Endometrial microvascular endothelial cells (primary cell): ENCODE data around the gene DUSP19. TPM values are rescaled to one million over a fixed set of nuclear protein-coding genes. Genes with fewer than 3 reads are reported as not detected.

Experiments used
- in situ Hi-C: cut with HindIII; loops from 2 replicates; pipeline ENCODE4 v1.10.0; 2017; ENCODE audit warnings: low sequenced_read_pairs, low pct_unique_long_range_greater_than_20kb; ENCODE audit errors: inconsistent ontology term
- total RNA-seq: library from RNA; depleted of rRNA; stranded (reverse); fragments of >200 nt; gene quantifications from one replicate; pipeline ENCODE4 v1.2.3, GENCODE V29; 2015; ENCODE audit errors: inconsistent ontology term

The DUSP19 gene
- total RNA-seq, 1 donor from 2014 or later = 1.4 TPM

GRCh38 chr2:183123117-183123958 is 44.8 kb downstream of the DUSP19 start:
- in situ Hi-C loops = no loop called here

GRCh38 chr2:183123959-183124221 is 45.3 kb downstream of the DUSP19 start:
- in situ Hi-C loops = no loop called here

DNA sequence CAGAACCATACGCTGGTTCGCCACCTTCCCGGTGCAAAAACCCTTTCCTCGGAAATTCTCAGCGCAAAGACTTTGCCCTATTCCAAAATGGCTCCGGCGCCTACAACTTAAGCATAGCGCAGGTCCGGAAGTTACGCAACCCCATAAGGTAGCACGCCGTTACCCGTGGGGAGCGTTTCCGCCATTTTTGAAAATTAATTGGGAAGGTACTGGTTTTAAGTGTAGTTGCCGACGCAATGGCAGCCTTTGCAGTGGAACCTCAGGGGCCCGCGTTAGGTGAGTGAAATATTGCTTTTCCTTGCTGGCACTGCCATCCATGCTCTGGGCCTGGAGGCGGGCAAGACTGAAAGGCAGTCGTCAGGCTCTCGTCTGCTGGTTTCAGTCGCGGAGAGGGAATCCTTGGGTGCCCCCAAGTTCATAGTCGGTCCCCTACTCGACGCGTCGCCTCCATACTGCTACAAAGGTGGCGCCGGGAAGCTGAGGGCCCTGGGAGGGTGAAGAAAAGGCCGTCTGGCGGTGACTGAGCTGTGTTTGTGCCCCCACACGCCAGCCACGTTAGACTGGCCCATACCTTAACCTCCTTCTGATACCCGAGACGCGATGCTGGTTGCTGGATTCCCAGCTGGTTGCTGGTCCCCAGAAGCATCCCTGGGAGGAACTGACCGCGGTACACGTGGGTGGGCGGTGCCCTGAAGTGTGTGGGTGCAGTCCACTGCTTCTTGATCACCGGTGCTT is 45.8 kb downstream of the DUSP19 start, which contains the start of gene NUP35:
Gene NUP35 (plus strand): TSS at position 222 of the 735 bp plus-strand sequence. CDS start 15 bp downstream, at position 237.
- in situ Hi-C loops = no loop called here

GRCh38 chr2:183124957-183125255 is 46.4 kb downstream of the DUSP19 start:
- in situ Hi-C loops = no loop called here

- in situ Hi-C loops = no loop called here
These were observed 47.3 kb downstream of the DUSP19 start for GRCh38 chr2:183125659-183126341.

DNA sequence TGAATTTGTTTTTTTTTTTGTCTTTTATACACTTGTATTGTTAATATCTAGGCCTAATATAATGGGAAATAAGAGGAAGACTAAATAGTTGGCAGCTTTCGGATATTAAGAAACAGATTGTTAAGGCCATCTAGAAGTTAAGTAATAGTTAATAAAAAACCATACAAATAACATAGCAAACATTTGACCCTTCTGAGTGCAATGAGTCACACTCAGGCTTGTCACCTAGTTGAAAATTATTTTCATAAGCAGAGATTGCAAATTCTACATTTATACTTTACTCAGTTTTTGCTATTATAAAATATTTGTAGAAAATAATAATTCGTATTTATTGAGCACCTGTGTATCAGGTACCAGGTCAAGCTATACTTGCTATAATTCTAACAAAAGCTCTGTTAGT is 48.1 kb downstream of the DUSP19 start:
- in situ Hi-C loops = no loop called here

DNA sequence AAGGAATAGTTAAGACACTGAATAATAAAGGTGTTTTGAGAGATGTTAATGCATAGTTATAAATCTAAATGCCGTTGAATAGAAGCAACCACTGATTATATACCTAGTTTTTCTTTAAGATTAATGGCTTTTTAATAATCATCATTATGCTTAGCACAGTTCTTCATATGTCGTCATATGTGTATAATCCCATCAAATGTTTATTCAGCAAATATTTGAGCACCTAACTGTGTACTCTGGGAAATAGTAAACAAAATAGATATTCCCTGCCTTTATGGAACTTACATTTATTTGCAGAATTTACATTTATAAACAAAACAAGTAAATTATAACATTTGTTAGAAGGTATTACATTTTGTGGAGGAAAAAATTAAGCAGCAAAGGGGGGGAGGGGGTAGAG is 55.5 kb downstream of the DUSP19 start:
- in situ Hi-C loops = no loop called here

- in situ Hi-C loops = no loop called here
These were observed 70.4 kb downstream of the DUSP19 start for GRCh38 chr2:183148955-183149354.

DNA sequence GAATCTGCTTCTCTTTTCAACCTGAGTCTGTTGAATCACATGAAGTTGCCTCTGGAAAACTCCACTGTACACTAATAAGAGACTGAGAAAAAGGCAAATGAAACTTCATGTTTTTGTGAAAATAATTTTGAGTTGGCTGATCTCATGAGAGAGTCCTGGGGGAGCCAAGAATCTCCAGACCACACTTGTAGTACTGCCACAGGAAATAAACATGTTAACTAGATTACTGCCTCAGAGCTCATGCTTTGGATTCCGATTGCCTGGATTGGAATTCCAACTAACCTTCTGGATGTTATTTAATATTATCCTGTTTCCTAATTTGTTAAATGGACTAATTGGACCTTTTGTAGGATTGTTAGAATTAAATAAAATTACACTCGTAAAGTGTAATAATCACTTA is 70.9 kb downstream of the DUSP19 start:
- in situ Hi-C loops = no loop called here

Other genes starting within 250 kb of the DUSP19 start
- gene FRZB, start 212.1 kb upstream of the DUSP19 start, total RNA-seq = not detected
- gene NCKAP1, start 40.3 kb upstream of the DUSP19 start, total RNA-seq = 163 TPM
- gene NUP35, start 45.7 kb downstream of the DUSP19 start, total RNA-seq = 29.5 TPM